Measurements from ENCODE around the gene NCL.
"Not testable (repeated sequence)": the region's sequence is repeated elsewhere in the genome, so short reads cannot be mapped to it uniquely, and the experiment has no call there.

NCL gene

GRCh38 chr2:231429901-231430300, 34.4 kb downstream of the NCL start:
- DNase-seq, result no peak

GRCh38 chr2:231429152-231429551, 35.1 kb downstream of the NCL start:
- DNase-seq, result no peak

- DNase-seq, result no peak
These were observed 37.2 kb downstream of the NCL start for GRCh38 chr2:231427116-231427515.

GRCh38 chr2:231425811-231426703, 38.2 kb downstream of the NCL start:
- DNase-seq, result no peak

- DNase-seq, result no peak
These were observed 38.9 kb downstream of the NCL start for GRCh38 chr2:231425291-231425810.

GRCh38 chr2:231423176-231423575, 41.1 kb downstream of the NCL start:
- DNase-seq, result no peak

GRCh38 chr2:231422056-231422455, 42.2 kb downstream of the NCL start:
- no peak for DNase-seq

- DNase-seq, result no peak
These were observed 43.2 kb downstream of the NCL start for GRCh38 chr2:231421051-231421580.

GRCh38 chr2:231418820-231419640, 45.3 kb downstream of the NCL start:
- no peak for DNase-seq

- no peak for DNase-seq
These were observed 49.3 kb downstream of the NCL start for GRCh38 chr2:231415029-231415428.

- no peak for DNase-seq
These were observed 50.3 kb downstream of the NCL start for GRCh38 chr2:231413921-231414476.

GRCh38 chr2:231413456-231413855, 50.8 kb downstream of the NCL start:
- no peak for DNase-seq

GRCh38 chr2:231412618-231412963, 51.7 kb downstream of the NCL start:
- DNase-seq, result no peak

- peak; percentile 72 for DNase-seq
These were observed 52.3 kb downstream of the NCL start for GRCh38 chr2:231411831-231412617.

GRCh38 chr2:231411237-231411636, 53.0 kb downstream of the NCL start:
- no peak for DNase-seq

- DNase-seq, result no peak
These were observed 53.8 kb downstream of the NCL start for GRCh38 chr2:231410293-231411004.

GRCh38 chr2:231409776-231410175, 54.5 kb downstream of the NCL start:
- no peak for DNase-seq

GRCh38 chr2:231408304-231408703, 56.0 kb downstream of the NCL start:
- not testable (repeated sequence) for DNase-seq

GRCh38 chr2:231407686-231408085, 56.6 kb downstream of the NCL start:
- DNase-seq, result not testable (repeated sequence)

- not testable (repeated sequence) for DNase-seq
These were observed 58.5 kb downstream of the NCL start for GRCh38 chr2:231405601-231406367.

- not testable (repeated sequence) for DNase-seq
These were observed 60.1 kb downstream of the NCL start for GRCh38 chr2:231404183-231404578.

All from inflammatory macrophage treated with lipopolysaccharide for 4 hours (primary cell).